Measurements from ENCODE around the gene RUVBL1.

DNA sequence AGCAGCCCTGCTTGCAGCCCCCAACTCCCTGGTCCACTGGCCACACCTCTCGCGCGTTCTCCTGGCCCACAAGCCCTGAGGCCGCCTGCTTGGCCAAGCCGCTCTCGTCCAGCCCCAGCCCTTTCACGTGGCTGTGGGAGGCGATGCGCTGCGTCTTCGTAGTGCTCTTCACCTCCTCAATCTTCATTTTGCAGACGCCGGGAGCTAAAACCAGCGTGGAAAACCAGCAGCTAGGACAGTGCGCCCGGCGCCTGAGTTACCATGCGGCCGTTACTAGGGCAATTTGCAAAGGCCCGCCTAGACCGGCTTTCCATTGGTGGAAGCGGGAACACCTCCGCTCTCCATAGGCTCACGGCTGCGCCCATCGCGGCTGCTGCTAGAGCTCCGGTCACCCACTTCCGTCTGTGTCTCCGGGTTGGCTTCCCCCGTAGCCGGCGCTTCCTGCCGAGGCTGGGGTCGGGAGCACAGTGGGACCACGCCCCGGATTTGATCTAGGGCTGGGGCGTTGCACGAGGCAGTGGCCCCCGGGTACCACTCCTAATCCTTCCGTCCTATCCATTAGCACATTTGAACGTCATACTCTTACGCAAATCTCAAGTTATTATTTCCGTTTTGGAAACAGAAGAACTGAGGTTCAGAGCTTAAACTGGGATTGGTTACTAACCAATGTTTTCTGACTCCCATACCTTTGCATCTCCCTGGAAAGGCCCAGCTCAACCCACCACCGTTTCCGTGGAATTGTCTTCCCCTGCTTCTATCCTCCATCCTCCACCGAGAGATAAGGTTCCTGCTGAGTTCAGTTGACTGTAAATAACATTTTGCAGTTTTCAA is at the start of gene RUVBL1:
- TF ChIP-seq, protein P1, sequence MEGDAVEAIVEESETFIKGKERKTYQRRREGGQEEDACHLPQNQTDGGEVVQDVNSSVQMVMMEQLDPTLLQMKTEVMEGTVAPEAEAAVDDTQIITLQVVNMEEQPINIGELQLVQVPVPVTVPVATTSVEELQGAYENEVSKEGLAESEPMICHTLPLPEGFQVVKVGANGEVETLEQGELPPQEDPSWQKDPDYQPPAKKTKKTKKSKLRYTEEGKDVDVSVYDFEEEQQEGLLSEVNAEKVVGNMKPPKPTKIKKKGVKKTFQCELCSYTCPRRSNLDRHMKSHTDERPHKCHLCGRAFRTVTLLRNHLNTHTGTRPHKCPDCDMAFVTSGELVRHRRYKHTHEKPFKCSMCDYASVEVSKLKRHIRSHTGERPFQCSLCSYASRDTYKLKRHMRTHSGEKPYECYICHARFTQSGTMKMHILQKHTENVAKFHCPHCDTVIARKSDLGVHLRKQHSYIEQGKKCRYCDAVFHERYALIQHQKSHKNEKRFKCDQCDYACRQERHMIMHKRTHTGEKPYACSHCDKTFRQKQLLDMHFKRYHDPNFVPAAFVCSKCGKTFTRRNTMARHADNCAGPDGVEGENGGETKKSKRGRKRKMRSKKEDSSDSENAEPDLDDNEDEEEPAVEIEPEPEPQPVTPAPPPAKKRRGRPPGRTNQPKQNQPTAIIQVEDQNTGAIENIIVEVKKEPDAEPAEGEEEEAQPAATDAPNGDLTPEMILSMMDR (IDR thresholded peaks at IDR 0.05): no peak
- TF ChIP-seq POLR2A (IDR thresholded peaks at IDR 0.05): no peak
- TF ChIP-seq EP300 (IDR thresholded peaks at IDR 0.05): no peak

All from ovary (tissue), 3 donors.